Uterus (tissue), 2 donors: ENCODE measurements around the gene IL17B.

Source experiments
- POLR2A ChIP-seq, 2 donors: fragments of 450-650 bp; IDR thresholded peaks; one replicate each; pipeline ENCODE4 v1.6.1; 2016; ENCODE audit warnings: antibody characterized with exemption in 2 of 2, mild to moderate bottlenecking in 1 of 2, moderate library complexity in 1 of 2
- TF ChIP-seq, protein P1 (sequence below), 4 experiments: fragments of 200-600 bp in 2 of 4; fragments of 450-650 bp in 2 of 4; sonication (generic) in 2 of 4; IDR thresholded peaks; one replicate each; pipeline ENCODE4 v1.5.1; 2016 to 2019; ENCODE audit warnings: antibody characterized with exemption in 4 of 4, mild to moderate bottlenecking in 2 of 4, moderate library complexity in 1 of 4

GRCh38 chr5:149428032-149428431, 48.9 kb upstream of the IL17B start:
- no peak for TF ChIP-seq POLR2A (IDR thresholded peaks at IDR 0.05)
- TF ChIP-seq, protein P1, sequence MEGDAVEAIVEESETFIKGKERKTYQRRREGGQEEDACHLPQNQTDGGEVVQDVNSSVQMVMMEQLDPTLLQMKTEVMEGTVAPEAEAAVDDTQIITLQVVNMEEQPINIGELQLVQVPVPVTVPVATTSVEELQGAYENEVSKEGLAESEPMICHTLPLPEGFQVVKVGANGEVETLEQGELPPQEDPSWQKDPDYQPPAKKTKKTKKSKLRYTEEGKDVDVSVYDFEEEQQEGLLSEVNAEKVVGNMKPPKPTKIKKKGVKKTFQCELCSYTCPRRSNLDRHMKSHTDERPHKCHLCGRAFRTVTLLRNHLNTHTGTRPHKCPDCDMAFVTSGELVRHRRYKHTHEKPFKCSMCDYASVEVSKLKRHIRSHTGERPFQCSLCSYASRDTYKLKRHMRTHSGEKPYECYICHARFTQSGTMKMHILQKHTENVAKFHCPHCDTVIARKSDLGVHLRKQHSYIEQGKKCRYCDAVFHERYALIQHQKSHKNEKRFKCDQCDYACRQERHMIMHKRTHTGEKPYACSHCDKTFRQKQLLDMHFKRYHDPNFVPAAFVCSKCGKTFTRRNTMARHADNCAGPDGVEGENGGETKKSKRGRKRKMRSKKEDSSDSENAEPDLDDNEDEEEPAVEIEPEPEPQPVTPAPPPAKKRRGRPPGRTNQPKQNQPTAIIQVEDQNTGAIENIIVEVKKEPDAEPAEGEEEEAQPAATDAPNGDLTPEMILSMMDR (IDR thresholded peaks at IDR 0.05), result no peak
